ENCODE results near the gene OBI1.

DNA sequence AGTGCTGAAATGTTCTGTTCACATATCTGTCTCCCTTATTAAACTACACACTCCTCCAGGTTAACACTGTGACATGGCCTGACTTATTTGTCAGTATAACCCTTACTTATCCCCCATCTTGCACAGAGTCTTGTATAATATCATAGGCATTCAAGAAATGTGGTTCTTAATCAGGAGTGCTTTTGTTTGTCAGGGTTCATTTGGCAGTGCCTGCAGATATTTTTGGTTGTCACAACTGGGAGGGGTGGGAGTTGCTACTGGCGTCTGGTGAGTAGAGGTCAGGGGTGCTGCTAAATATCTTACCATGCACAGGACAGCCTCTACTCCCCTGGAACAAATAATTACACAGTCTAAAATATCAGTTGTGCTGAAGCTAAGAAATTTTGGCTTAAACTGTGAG, 20.4 kb upstream of the OBI1 start:
- TF ChIP-seq EZH2phosphoT487 (IDR thresholded peaks at IDR 0.05; ENCODE audit: borderline replicate concordance, low read length) = no peak
- TF ChIP-seq, protein P1, sequence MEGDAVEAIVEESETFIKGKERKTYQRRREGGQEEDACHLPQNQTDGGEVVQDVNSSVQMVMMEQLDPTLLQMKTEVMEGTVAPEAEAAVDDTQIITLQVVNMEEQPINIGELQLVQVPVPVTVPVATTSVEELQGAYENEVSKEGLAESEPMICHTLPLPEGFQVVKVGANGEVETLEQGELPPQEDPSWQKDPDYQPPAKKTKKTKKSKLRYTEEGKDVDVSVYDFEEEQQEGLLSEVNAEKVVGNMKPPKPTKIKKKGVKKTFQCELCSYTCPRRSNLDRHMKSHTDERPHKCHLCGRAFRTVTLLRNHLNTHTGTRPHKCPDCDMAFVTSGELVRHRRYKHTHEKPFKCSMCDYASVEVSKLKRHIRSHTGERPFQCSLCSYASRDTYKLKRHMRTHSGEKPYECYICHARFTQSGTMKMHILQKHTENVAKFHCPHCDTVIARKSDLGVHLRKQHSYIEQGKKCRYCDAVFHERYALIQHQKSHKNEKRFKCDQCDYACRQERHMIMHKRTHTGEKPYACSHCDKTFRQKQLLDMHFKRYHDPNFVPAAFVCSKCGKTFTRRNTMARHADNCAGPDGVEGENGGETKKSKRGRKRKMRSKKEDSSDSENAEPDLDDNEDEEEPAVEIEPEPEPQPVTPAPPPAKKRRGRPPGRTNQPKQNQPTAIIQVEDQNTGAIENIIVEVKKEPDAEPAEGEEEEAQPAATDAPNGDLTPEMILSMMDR (conservative IDR thresholded peaks at IDR 0.05; ENCODE audit: low read depth, low read length) = no peak

All from PC-3 (cell line).